HG02678 (cell line): Measurements from ENCODE around the gene CLDN9.

Source experiments
- ATAC-seq: cut with Tn5 transposase; IDR thresholded peaks from one replicate; pipeline ENCODE4 v1.9.1; 2021; ENCODE audit warnings: mild to moderate bottlenecking, moderate library complexity; ENCODE audit not compliant: unreplicated experiment

CLDN9 gene

DNA sequence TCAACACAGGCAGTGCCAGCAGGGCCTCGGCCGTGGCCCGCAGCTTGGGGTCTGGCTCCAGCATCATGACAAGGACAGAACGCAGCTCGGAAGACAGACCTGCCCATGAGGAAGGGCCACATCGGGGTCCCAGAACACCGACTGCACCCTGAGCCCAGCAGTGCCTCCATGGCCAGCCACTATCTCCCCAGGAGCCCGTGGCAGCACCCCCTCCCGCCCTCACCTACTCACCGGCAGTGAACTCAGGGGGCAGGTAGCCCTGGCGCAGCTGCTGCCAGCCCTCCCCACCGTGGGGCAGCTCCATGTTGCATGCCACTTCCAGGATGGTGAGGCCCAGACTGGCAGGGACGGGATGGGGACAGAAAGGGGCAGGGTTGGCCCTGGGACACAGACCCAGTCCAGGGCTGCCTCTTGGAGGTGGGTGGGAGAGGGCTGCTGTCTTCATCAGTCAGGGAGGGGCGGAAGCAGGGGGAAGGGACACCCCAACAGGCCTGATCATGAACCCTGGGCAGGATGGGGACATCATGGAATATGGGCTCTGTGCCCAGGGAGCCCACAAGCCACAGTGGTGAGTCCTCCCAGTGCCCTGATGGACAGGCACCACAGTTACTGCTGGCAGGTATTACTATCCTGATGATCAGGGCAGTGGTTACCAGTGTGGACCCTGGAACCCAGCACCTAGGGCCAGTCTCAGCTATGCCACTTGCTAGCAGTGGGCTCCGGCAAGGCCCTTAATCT lies 38.2 kb upstream of the CLDN9 start:
- no peak for ATAC-seq

DNA sequence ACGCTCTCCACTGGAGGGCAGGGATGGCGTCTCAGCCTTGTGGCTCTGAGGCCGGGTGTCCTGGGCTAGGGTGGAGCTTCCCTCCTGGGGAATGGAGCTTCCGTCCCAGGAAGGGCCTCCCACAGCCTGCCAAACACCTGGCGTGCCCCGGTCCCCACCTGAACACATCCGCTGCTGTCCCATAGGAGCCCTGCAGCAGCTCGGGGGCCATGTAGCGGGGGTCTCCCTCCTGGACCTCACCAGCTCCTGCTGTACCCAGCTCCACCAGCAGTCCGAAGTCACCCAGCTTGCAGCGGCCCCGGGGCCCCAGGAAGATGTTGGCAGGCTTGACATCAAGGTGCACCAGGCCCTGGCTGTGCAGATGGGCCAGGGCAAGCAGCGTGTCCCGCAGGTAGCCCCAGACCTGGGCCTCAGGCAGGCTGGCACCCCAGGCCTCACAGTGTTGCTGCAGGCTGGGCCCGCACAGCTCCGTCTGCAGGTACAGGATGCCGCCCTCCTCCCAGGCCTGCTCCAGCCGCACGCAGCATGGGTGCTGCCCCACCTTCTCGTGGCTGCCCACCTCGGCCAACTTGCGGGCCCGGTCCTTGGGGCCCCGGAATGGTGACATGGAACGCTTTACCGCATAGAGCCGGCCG lies 37.4 kb upstream of the CLDN9 start:
- ATAC-seq: no peak

DNA sequence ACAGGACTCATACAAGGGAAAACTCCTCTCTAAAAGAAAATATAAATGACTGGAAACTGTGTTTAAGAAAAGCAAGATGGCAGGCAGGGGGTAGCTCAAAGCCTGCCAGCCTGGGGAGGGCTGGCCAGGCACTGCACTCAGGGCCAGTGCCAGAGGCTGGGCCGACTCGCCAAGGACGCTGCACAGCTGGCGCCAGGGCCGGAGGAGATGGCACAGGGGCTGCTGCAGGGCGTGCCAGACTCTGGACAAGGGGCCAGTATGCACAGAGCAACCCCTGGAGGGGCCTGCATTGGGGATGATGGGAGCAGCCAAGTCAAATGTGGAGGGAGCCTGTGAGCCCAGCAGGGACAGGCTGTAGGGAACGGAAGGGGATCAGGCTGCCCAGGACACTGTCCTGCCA lies 36.5 kb upstream of the CLDN9 start:
- ATAC-seq: no peak

DNA sequence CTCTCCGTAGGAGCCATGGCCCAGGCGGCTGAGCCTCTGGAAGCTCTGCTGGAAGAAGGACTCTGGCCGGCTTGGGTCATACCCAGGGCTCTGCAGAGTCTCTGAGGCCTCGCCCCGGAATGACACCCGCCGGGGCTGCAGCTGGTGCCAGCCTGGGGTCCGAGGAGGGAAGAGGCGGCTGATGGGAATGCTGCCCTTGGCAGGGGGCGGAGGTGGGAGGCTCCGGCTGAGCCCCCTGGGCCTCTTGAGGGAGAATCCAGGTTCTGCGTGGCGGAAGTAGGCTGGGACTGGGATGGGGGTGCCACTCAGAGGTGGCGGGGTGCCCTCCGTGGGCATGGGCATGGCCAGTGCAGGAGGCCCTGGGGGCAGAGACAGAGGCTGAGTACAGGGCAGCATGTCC lies 36.0 kb upstream of the CLDN9 start:
- no peak for ATAC-seq

DNA sequence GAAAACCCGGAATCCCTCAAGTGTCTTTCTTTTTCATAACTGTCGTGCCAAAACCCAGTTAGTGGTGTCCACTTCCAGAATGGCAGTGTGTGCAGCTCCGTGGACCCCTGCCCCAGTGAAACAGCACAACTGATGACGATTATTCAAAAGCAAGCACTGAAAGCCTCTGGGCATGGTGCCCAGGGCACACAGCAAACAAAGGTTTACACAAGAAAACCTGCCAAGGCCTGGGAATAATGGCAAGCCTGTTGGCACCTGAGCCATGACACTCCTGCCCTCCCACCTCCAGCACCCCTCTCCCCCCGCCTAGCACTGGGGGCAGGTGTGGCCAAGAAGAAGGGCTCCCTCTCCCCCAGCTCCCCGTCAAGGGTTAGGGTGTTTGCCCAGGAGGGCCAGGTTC lies 35.3 kb upstream of the CLDN9 start:
- no peak for ATAC-seq

DNA sequence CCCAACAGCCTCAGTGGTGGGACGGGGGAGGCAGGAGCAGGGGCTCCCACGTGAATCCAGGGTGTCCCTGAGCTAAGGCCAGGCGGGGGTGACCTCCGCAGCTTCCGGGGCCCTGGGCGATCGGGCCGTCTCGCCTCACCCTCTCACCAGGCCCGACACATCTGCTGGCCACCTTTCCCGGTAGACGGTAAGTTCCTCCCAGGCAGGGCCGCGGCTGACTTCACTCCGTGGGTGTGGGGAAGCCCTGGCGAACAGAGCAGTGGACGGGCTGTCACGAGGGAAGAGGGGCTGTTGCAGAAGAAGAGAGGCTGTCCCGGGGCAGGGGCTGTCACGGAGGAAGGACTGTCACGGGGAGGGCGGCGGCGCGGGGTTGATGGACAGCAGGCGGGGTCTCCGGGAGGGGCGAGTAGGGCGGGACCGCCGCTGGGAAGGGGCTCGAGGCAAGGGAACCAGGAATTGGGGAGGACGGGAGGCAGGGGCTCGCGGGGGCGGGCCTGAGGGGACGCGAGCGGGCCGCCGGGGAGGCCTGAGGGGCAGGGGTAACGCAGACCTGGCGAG lies 33.0 kb upstream of the CLDN9 start:
- no peak for ATAC-seq

DNA sequence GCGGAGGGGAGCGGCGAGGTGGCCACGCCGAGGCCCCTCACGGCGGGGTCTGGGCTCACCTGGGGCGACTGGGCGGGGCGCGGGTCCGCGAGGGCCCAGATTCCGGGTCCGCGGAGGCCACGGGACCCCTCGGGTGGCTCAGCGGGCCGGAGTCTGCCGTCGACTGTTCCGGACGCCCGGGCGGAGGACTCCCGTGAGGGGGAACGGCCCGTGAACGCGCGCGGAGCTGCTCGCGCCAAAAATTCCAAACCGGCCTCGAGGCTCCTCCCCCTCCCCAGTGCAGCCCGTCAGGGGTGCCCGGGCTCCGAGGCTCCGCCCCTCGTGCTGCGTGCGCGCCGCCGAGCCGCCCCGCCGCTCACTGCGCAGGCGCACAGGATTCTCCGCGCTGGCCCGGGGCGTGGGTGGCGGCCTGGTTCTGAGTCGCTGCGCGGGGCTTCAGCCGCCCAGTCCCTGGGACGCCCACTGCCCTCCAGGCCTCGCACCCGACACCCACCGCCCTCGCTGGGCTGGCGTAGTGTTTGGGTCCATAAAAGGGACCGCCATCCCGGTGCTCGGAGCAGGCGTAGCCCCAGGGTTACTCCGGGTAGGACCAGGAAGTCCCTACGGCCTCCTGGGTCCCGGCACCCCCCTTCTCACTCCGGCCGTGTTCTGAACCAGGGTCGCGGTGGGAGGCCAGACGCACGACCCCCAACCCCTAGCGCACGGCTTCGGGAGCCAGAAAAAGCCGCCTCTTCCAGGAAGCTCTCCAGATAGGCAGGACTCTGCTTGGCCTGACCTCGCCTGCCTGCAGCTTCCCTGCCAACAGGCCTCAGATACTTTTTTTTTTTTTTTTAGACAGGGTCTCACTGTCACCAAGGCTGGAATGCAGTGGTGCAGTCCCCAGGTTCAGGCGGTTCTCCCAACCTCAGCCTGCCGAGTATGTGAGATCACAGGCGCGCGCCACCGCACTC lies 32.2 kb upstream of the CLDN9 start, which contains the start of gene PKMYT1:
Gene PKMYT1 (minus strand): TSS at position 220 of the 950 bp plus-strand sequence. CDS start 789 bp downstream, outside the sequence.
- peak; percentile 78 for ATAC-seq

DNA sequence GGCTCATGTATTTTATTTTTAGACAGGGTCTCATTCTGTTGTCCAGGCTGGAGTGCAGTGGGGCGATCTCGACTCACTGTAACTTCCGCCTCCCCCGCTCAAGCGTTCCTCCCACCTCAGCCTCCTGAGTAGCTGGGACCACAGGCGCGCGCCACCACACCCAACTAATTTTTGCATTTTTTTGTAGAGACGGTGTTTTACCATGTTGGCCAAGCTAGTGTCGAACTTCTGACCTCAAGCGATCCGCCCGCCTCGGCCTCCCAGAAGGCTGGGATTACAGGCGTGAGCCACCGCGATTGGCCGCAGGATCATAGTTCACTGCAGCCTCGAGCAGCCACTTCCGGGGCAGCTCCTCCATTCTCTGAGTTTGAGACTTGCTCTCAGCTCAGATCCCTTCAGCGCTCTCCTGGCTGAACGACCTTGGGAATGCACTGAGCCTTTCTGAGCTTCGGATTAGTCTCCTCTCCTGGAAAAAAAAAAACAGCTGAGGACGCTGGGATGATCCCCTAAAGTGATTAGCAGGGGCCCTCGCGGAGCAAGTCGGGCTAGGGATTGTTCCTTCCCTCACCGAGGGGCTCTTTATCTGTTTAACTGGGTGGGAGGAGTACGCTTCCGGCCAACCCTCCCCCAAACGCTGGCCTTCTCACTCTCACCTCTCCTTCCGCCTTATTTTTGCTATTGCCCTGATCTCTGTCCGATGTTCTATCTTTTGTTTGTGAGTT lies 31.4 kb upstream of the CLDN9 start:
- no peak for ATAC-seq

DNA sequence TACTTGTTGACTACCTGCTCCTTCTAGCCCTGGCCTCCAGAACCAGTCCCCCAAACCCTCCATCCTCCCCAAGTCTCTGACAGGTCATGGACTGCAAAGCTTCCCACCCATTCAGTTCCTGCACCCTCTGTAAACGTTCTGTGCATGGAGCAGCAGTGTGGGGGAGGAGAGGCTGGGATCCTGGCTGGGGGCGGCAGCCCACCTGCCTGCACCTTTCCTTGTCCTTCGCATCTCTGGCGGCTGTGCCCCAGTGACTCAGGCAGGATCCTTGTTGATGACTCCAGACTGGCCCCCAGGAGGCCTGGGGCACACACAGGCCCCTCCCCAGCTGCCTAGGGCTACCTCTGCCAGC lies 30.8 kb upstream of the CLDN9 start:
- ATAC-seq: no peak

DNA sequence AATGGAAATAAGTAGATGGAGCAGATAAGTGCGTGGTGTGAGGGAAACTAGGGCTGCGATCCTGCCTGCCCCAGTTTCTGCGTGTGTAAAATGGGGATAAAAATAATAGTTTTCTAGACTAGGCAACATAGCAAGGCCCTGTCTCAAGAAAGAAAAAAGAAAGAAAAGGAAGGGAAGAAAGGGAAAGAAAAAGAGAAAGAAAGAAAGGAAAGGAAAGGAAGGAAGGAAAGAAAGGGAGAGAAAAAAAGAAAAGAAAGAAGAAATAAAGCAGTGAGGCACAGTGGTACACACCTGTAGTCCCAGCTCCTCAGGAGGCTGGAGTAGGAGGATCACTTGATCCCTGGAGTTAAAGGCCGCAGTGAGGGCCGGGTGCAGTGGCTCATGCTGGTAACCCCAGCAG lies 30.3 kb upstream of the CLDN9 start:
- ATAC-seq: no peak

DNA sequence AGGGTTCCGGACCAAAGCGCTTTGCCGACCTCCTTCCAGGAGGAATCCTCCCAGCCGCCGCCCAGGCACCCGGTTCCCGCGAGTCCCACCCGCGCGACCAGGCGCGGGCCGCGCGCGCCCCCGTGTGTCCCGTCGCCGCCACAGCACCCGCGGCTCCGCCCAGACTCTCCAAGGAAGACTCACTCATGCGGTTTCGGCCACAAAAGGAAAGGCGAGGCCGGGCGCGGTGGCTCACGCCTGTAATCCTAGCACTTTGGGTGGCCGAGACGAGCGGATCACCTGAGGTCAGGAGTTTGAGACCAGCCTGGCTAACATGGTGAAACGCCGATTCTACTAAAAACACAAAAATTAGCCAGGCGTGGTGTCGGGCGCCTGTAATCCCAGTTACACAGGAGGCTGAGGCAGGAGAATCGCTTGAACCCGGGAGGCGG lies 29.0 kb upstream of the CLDN9 start:
- ATAC-seq: peak; percentile 42

DNA sequence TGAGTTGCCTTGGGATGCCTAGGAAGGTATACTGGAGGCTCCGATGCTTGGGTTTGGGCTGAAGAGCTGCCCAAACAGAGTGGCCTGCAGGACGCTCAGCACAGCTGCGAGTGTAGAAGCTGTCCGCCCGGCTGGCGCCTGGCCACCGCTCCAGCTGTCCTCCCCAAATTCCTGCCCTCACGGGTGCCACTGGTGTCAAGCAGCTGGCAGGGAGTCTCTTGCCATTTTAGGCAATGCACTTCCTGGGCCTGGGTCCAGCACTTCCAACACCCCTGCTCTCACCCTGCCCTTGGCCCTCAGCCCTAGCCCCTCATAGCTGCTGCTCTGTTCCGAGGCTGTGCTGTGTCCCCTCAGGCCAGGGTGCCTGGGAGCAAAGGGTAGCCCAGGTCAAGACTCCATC lies 27.3 kb upstream of the CLDN9 start:
- no peak for ATAC-seq

DNA sequence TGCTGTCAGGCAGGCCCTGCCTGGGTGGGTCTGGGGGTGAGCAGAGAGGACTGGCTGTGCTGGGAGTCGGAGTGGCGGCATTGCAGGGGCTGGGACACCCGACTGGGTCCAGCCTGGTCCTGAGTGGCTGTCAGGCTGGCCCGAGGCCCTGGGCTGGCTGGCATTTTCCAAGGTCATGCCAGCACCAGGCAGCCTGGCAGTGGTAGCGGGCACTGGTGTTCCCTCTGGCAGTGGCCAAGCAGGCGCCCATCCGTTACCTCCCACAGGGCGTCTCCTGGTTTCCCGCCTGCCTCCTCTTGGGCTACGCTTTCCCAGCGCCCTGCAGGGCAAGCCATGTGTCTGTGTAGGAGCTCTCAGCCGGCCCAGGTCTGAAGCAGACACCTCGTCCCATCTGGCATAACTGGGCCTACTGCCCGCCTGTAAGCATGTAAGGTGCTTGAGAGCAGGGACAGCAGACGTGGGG lies 26.8 kb upstream of the CLDN9 start:
- no peak for ATAC-seq

DNA sequence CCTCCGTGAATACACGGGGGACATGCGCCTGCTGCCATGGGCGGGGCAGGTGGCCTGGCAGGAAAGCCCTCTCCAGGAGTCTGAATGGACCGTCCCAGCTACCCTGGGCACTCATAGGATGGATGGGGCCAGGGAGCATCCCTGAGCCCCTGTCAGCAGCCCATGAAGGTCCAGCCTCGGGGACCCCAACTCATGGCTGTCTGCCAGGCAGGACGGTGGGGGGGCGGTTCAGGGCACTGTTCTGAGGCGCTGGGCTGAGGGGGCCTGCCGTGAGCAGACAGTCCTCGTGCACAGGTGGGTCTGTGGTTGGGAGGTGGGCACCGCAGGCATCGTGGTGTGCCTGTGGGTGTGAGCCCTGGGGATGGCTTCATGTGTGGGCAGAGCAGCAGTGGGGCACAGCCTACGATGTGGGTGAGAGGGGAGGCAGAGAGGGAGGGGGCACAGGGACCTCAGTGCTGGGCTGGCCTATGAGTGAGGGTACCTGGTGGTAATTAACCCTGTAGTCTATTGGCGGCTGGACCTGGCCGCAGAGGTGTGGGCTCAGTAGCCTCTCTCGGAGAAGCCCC lies 26.0 kb upstream of the CLDN9 start:
- ATAC-seq: no peak

DNA sequence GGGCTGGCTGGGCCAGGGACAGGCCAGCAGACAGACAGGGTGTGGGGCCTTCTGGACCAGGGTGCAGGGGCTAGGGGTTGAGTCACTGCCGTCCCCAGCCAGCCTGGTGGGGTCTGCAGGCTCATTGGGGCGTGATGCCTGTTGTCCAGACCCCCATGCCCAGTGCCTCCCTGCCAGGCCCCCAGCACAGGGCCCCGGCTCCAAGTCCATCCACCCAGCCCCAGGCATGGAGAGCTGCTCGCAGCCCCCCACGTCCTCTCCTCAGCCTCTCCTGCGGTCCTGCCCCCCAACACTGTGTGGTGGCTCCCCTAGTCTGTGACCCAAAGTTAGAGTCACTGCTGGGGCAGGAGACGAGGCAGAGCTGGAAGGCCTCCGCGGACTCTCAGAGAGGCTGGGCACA lies 25.4 kb upstream of the CLDN9 start:
- ATAC-seq: no peak

DNA sequence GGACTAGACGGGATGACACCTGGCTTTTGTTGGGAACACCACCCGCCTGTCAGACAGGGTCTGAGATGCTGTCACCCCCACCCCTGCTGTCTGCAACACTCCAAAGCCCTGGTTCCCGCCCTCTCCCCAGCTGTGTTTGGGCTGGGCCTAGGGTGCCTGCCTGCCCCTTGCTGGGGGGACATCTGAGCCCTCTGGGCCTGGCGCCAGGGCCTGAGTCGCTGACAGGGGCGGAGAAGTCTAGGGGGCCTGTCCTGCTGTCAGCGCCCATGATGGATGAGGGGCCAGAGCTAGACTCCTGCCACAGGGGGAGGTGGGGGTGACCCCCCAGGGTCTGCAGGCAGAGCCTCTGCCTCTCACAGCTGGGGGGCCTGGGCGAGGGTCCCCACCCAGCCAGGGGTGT lies 24.9 kb upstream of the CLDN9 start:
- no peak for ATAC-seq

DNA sequence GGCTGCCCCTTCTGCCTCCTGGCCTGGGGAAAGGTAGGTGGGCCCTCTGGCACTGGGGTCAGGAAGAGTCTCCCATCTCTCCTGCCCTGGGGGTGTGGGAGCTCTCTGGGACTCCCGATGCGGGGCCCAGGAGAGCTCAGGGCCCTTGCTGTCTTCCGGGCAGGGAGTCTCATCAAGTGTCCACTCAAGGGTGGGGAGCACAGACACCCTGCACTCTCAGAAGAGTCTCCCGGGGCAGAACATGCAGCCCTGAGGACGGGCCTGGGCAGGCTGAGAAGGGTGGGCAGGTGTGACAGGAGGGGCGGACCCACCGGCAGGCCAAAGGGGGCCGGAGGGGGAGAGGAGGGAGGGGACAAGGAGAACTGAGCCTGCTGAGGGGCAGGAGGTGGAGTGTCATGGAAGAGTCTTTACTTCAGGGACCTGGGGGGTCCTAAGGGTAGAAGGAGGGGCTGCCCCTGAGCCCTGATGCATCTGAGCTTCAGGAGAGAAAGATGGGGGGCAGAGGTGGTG lies 24.1 kb upstream of the CLDN9 start:
- no peak for ATAC-seq

DNA sequence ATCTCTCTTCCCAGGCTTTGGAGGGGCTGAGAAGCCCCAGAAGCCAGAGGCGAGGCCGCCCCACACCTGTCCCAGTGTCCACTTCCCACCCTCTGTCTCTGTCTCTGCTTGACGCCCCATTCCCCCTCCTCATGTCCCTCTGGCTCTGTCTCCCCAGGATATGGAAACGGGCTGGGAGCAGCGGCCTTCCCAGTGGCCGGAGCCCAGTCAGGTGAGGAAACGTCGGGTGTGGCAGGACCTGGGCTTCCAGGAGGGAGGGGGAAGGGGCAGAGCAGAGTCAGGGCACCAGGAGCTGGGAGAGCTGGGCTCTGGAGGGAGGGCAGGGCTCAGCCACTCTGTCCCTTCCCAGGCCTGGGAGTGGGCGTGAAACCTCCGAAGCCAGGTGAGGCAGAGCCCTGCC lies 21.8 kb upstream of the CLDN9 start:
- no peak for ATAC-seq

DNA sequence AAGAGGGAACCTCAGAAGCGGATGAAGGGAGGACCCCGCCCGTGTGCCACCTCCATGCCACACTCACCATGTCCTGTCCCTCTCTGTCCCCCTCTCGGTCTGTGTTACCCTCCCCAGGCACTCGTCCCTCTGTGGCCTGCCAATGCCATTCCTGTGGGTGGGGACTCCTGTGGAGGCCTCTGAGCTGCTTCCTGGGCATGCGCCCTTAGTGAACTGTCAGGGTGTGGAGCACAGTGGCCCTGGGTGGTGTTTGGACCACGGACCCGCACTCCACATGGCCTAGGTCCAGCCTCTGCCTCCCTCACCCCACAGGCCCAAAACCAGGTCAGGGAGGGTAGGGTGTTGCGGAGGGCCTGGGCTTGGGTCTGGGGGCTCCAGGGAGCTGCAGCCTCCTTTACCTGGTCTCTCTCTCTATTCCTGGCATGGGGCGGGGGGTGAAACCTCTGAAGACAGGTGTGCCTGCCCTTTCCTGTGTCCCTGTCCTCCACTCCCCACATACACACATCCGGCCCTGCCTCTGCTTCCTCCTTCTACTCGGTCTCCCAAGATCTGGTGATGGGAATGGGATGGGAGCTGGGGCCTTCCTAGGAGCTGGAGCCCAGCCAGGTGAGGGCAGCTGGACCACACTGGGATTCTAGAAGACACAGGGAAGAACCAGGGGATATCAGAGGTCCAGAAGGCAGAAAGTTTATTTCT lies 21.0 kb upstream of the CLDN9 start:
- ATAC-seq: no peak
